OCI-LY7 (cell line): Measurements from ENCODE around the gene GCAT.

Experiments used
- CTCF ChIP-seq: fragments of 200-600 bp; sonication (generic); conservative IDR thresholded peaks from 2 replicates; pipeline ENCODE4 v1.5.1; 2014; ENCODE audit warnings: mild to moderate bottlenecking, antibody characterized with exemption, low read length, moderate library complexity, mixed read lengths
- EZH2phosphoT487 ChIP-seq: fragments of 200-600 bp; sonication (generic); IDR thresholded peaks from 2 replicates; pipeline ENCODE4 v1.6.1; 2018; ENCODE audit warnings: low read depth, borderline replicate concordance, mild to moderate bottlenecking, mixed run types, antibody characterized with exemption, low read length, moderate library complexity, mixed read lengths

GRCh38 chr22:37792494-37792893 is 15.2 kb upstream of the GCAT start:
- no peak for TF ChIP-seq CTCF
- no peak for TF ChIP-seq EZH2phosphoT487
